Ectodermal cell (in vitro differentiated cells): Measurements from ENCODE around the gene CMTM1. TPM values are rescaled to one million over a fixed set of nuclear protein-coding genes. Genes with fewer than 3 reads are reported as not detected.

Experiments used
- H3K27ac ChIP-seq: 2 replicates; pipeline ENCODE4 v1.7.0; 2013; ENCODE audit warnings: mild to moderate bottlenecking, low read depth, low read length; ENCODE audit not compliant: insufficient read depth, poor library complexity, severe bottlenecking
- H3K27me3 ChIP-seq: 2 replicates; pipeline ENCODE4 v1.7.0; 2013; ENCODE audit warnings: mild to moderate bottlenecking, low read length; ENCODE audit not compliant: insufficient read depth, control insufficient read depth, poor library complexity, severe bottlenecking
- H3K36me3 ChIP-seq: one replicate; pipeline ENCODE4 v1.7.0; 2013; ENCODE audit warnings: low read length; ENCODE audit not compliant: control insufficient read depth, insufficient read depth
- H3K4me1 ChIP-seq: one replicate; pipeline ENCODE4 v1.7.0; 2013; ENCODE audit warnings: low read length; ENCODE audit not compliant: control insufficient read depth, insufficient read depth
- H3K4me3 ChIP-seq: 2 replicates; pipeline ENCODE4 v1.7.0; 2013; ENCODE audit warnings: low read depth, low read length, control low read depth; ENCODE audit not compliant: insufficient read depth
- H3K9me3 ChIP-seq: 2 replicates; pipeline ENCODE4 v1.7.0; 2013; ENCODE audit warnings: mild to moderate bottlenecking, low read length, moderate library complexity; ENCODE audit not compliant: control insufficient read depth
- WGBS, 2 experiments: methylation state at CpG; one replicate each; pipeline ENCODE4 v1.1.7; 2013; ENCODE audit warnings: missing lambda C conversion rate in 2 of 2; 5-methylcytosine and 5-hydroxymethylcytosine counted together
- polyA plus RNA-seq, 4 experiments: library from polyadenylated mRNA; stranded (reverse); fragments of 50-300 nt; gene quantifications; one replicate each; pipeline ENCODE4 v1.2.3, GENCODE V29; 2013

The CMTM1 gene
- polyA plus RNA-seq (2013, experiment 1 of 4) = 4.2 TPM
- 3.5 TPM for polyA plus RNA-seq (2013, experiment 2 of 4)
- 6.1 TPM for polyA plus RNA-seq (2013, experiment 3 of 4)
- polyA plus RNA-seq (2013, experiment 4 of 4) = 5.7 TPM

DNA sequence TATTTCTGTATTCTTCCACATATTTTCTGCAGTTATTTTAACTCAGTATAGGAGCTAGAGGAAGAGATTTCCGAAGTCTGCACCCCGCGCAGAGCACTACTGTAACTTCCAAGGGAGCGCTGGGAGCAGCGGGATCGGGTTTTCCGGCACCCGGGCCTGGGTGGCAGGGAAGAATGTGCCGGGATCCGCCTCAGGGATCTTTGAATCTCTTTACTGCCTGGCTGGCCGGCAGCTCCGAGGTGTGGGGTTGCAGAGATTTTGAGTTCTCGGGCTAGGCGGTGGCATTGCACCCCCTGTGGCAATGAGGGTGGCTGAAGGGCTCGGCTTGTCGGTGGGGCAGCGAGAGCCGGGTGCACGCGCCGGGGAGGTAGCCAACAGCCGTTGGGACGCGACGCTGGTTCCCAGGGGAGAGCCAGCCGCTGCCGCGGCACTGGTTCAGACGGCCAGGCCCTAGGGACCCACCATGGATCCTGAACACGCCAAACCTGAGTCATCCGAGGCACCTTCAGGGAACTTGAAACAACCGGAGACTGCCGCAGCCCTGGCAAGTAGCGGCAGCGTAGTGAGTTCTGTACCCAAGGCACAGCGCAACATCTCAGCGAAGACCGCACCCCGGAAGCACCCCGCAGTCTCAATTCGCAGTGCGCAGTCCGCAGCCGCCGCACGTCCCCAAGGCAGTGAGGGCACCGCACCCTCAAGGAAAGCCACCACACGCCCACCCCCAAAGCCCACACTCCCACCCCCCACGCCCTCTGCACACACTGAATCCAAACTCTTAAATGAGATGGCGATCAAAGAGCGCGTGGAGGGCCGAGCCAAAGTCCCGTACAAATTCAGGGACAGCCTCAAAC lies at the start of gene CMTM1:
CMTM1 (plus strand) TSS at position 389 of the 851 bp plus-strand sequence; CDS start at position 464, 75 bp downstream.
- no peaks in the 10 kb centered on the region for H3K9me3 ChIP-seq
- no peak within 1 kb of the TSS for H3K4me3 ChIP-seq
- H3K27me3 ChIP-seq = no peaks in the 10 kb centered on the region
- H3K36me3 ChIP-seq = no peaks in the 10 kb centered on the region
- H3K27ac ChIP-seq = no peak within 1 kb of the TSS
- WGBS, 2 experiments = 95 to 96% methylated on average over 54 of the region's 54 CpGs
- no peaks in the 10 kb centered on the region for H3K4me1 ChIP-seq

- Histone ChIP-seq H3K9me3 (no peaks in the 10 kb centered on the region), H3K27ac (no peak overlapping the region), H3K27me3 (no peaks in the 10 kb centered on the region), H3K4me3 (no peak overlapping the region), H3K36me3 (no peaks in the 10 kb centered on the region), H3K4me1 (peaks cover 15% of the 10 kb centered on the region)
- 92 to 93% methylated on average over 8 of the region's 8 CpGs for WGBS, 2 experiments
These were observed 49.8 kb upstream of the CMTM1 start for GRCh38 chr16:66516509-66516807.

DNA sequence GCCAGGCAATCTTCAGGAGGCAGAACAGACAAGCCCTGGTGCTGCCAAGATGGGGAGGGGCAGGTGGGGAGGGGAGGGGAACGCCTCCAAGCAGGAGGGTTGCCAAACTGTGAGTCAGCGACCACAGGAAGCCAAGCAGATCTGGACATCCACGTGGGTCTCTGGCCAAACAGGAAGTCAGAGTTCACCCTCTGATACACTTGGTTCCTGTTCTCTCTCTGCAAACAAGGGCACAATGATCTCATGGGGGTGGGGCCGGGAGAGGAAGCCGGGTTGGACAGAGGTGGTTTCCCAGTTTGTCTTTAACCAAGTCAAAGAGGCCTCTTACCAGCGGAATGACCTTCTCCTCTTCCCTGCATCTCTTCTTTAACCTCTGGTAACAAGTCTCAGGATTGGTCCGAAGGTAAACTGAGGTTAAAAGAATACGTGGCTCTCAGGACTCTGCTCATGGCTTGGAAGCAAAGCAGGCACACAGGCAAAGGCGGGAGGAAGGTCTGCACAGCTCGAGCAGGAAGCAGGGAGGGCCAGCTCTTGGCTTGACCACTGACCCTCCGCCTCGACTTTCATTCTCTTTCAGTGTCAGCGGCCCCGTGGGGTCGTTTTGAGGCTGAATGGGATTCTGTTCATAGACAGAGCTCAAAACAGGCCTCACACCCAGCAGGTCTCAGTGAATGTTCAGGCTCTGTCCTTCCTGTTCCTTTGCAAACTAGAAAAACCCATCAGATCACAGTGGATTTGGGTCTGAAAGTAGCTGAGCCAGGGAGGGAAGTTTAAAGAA lies 49.2 kb upstream of the CMTM1 start:
- Histone ChIP-seq H3K27ac (no peak overlapping the region), H3K9me3 (no peaks in the 10 kb centered on the region), H3K36me3 (no peaks in the 10 kb centered on the region), H3K27me3 (no peaks in the 10 kb centered on the region), H3K4me3 (no peak overlapping the region), H3K4me1 (peaks cover 10% of the 10 kb centered on the region)
- 67 to 68% methylated on average over 15 of the region's 15 CpGs for WGBS, 2 experiments

DNA sequence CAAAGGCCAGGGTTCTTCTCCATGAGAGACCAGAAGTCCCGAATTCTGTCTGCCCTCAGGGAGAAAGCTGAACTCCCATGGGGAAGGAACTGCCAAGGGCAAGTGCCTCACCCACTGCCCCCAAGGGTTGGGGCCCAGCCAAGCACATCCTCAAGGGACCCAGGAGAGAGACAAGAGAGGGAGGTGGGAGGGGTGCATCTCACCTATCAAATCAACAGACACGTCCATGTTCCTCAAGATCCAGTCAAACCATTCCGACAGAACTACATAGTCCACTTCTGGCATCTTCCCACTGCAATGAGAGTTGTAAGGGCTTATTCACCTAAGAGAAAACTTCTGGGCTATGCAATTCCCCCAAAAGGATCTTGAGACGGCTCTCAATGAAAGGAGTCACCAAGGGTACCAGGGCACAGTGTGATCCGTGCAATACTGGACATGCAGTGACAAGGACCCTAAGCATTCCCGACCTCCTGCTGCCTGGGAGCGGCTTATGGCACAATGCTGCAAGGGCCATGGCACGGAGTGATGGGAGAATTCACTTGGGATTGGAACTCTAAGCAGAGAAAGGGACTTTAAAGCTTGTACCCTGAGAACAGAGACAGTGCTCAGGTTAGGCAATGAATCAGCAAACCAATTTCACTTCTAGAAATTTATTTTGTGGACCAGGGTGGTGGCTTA lies 48.5 kb upstream of the CMTM1 start:
- H3K4me3 ChIP-seq = no peak overlapping the region
- peaks cover 5% of the 10 kb centered on the region for H3K4me1 ChIP-seq
- H3K27ac ChIP-seq = no peak overlapping the region
- WGBS, 2 experiments = 89 to 91% methylated on average over 8 of the region's 8 CpGs
- H3K9me3 ChIP-seq = no peaks in the 10 kb centered on the region
- H3K27me3 ChIP-seq = no peaks in the 10 kb centered on the region
- no peaks in the 10 kb centered on the region for H3K36me3 ChIP-seq

DNA sequence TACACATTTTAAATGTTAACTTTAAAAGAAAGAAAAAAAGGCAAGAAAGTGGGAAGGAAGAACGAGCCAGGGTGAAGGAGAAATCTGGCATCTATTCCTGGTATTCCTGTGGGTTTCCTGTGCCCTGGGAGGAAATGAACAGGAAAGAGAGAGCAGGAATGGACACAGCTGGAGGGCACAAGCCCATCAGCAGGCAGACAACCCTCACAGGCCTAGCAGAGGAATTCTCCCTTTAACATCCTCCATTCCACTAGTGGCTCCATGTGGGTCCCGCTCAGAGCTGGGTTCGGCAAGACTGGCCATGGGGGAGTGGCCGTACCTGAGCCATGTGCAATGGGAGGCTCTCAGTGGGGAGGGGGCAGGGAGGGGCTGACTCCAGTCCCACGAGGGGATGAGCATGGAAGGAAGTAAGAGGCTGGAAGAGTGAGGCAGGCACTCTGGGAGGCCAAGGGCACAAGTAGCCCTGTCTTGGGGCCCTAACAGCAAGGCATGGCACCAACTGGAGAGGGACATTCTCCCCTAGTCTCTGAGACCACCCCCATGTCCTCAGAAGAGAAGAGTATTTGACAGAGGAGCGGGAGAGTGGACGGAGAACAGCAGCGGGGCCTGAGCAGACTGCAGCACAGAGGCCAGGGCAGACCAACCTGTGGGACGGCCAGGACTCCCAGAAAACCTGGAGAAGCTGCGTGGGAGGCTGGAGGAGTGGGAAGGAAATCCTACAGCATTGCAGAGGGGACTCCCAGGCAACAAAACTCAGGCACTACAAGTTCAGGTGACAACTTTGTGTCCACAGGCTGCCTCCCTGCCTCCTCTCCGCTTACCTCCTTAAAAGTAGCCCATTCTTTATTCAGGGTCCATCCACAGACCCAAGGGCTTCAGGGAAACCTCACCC lies 46.5 kb upstream of the CMTM1 start:
- H3K27me3 ChIP-seq = no peaks in the 10 kb centered on the region
- H3K36me3 ChIP-seq = no peaks in the 10 kb centered on the region
- WGBS, 2 experiments = 85 to 89% methylated on average over 11 of the region's 11 CpGs
- no peak overlapping the region for H3K4me3 ChIP-seq
- H3K9me3 ChIP-seq = no peaks in the 10 kb centered on the region
- no peak overlapping the region for H3K27ac ChIP-seq
- peaks cover 5% of the 10 kb centered on the region for H3K4me1 ChIP-seq

- Histone ChIP-seq H3K36me3 (no peaks in the 10 kb centered on the region), H3K4me1 (peaks cover 5% of the 10 kb centered on the region), H3K27me3 (no peaks in the 10 kb centered on the region), H3K9me3 (no peaks in the 10 kb centered on the region), H3K27ac (no peak overlapping the region), H3K4me3 (no peak overlapping the region)
- WGBS, 2 experiments = 91 to 92% methylated on average over 14 of the region's 14 CpGs
These were observed 45.7 kb upstream of the CMTM1 start for GRCh38 chr16:66520406-66521170.

- Histone ChIP-seq H3K27ac (no peak overlapping the region), H3K36me3 (no peaks in the 10 kb centered on the region), H3K9me3 (no peaks in the 10 kb centered on the region), H3K4me1 (peaks cover 5% of the 10 kb centered on the region), H3K27me3 (no peaks in the 10 kb centered on the region), H3K4me3 (no peak overlapping the region)
- 94 to 99% methylated on average over 5 of the region's 5 CpGs for WGBS, 2 experiments
These were observed 45.0 kb upstream of the CMTM1 start for GRCh38 chr16:66521252-66521713.

- H3K4me3 ChIP-seq = no peak overlapping the region
- H3K36me3 ChIP-seq = no peaks in the 10 kb centered on the region
- no peak overlapping the region for H3K27ac ChIP-seq
- no peaks in the 10 kb centered on the region for H3K9me3 ChIP-seq
- no peaks in the 10 kb centered on the region for H3K4me1 ChIP-seq
- H3K27me3 ChIP-seq = no peaks in the 10 kb centered on the region
- 91 to 93% methylated on average over 17 of the region's 17 CpGs for WGBS, 2 experiments
These were observed 44.1 kb upstream of the CMTM1 start for GRCh38 chr16:66521951-66522771.
